Right lobe of liver (tissue), 6 donors: Measurements from ENCODE around the gene SEMA3B. TPM values are rescaled to one million over a fixed set of nuclear protein-coding genes. Genes with fewer than 3 reads are reported as not detected.

Experiments
- ATAC-seq, 4 donors: fragments of 200-7000 bp; cut with Tn5 transposase; one replicate each; pipeline ENCODE4 v1.9.1; 2020; ENCODE audit warnings: mild to moderate bottlenecking in 4 of 4, moderate library complexity in 4 of 4
- DNase-seq, 3 donors: peaks; one replicate each; pipeline ENCODE4 v3.0.0-alpha.2; 2020
- H3K27ac ChIP-seq, 3 donors: fragments of 200-600 bp; one replicate each; pipeline ENCODE4 v1.8.0; 2022
- H3K27me3 ChIP-seq, 2 donors: fragments of 200-600 bp; one replicate each; pipeline ENCODE4 v1.8.0; 2022
- H3K36me3 ChIP-seq, 4 donors: fragments of 200-600 bp; sonication (generic) in 1 of 4; one replicate each; pipeline versions ENCODE4 v1.5.1 to v1.8.0; 2017 to 2022; ENCODE audit warnings: control low read depth in 1 of 4
- H3K4me1 ChIP-seq, 4 donors: fragments of 200-600 bp; sonication (generic) in 1 of 4; one replicate each; pipeline versions ENCODE4 v1.5.1 to v1.8.0; 2017 to 2022; ENCODE audit warnings: control low read depth in 1 of 4
- H3K4me3 ChIP-seq, 3 donors: fragments of 200-600 bp; one replicate each; pipeline ENCODE4 v1.8.0; 2022
- H3K9me3 ChIP-seq, 4 donors: fragments of 200-600 bp; sonication (generic) in 1 of 4; one replicate each; pipeline versions ENCODE4 v1.5.1 to v1.8.0; 2017 to 2022; ENCODE audit warnings: control low read depth in 1 of 4
- POLR2A ChIP-seq: fragments of 450-650 bp; IDR thresholded peaks from one replicate; pipeline ENCODE4 v1.6.1; 2017; ENCODE audit warnings: antibody characterized with exemption, mild to moderate bottlenecking
- WGBS: methylation state at CpG from one replicate; pipeline ENCODE4 v1.1.6; 2018; ENCODE audit warnings: low coverage, low lambda C conversion rate; ENCODE audit not compliant: insufficient coverage; ENCODE audit errors: missing lambda C conversion rate; 5-methylcytosine and 5-hydroxymethylcytosine counted together
- intact Hi-C, 2 donors: fragments of 100-400 bp; cut with DNase I; formaldehyde crosslinking; loops; one replicate each; pipeline versions ENCODE4 v1.11.2 to v1.14.1; 2022
- total RNA-seq, 6 experiments: library from RNA; depleted of rRNA in 2 of 6; stranded (reverse); fragments of >200 nt in 2 of 6; fragmentation: NEBNext Ultra II Directional in 3 of 6; extraction: Animal tissue kit (Norgen Biotek cat#: 25700) in 3 of 6; gene quantifications; one replicate each; pipeline versions ENCODE4 v1.1.0 to v1.2.4, GENCODE V29; 2016 to 2023
- TF ChIP-seq, protein P1 (sequence below), 4 donors: fragments of 200-600 bp in 3 of 4; fragments of 450-650 bp in 1 of 4; IDR thresholded peaks; one replicate each; pipeline versions ENCODE4 v1.5.1 to v1.8.0; 2016 to 2022; ENCODE audit warnings: antibody characterized with exemption in 4 of 4, mild to moderate bottlenecking in 2 of 4
- donor health status: DM: no; HTN: yes; CAD: no.
- donor health status: DM: no; HTN: no; CAD: no.
- donor health status: DM: no; HTN: no; CAD: no.
- donor health status: DM: no; HTN: yes; CAD: no.
- donor health status: DM: no; HTN: yes; CAD: no.

SEMA3B gene
- total RNA-seq, 6 experiments from 2014 or later: 1.7 to 4.5 (median 2.6) TPM

DNA sequence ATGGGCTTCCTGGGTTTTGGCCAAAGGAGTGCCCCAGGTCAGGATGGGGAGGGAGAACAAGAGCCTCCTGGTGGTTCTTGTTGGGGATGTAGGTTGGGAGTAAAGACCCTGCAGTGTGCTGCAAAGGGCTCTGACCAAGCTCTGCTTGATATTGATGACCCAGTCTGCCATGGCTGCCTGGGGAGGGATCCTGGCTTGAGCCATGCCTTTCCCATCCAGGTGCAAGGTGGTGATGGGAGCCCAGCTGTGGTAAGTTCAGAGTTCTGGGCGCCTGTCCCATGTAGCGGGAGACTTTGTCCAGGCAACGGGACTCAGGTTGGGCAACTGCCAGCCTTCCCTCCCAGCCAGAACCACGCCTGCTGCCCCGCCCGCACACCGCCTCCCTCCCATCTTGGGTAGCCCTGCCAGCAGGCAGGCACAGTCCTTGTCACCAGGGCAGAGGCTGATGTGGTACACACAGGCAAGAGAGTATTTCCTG is 30.4 kb upstream of the SEMA3B start:
- peaks cover 0 to 62% (median 28%) of the 10 kb centered on the region in 4 donors for H3K4me1 ChIP-seq
- intact Hi-C loops: no loop called here
- peak overlapping the region; percentile 87 to 94 (median 93) for H3K27ac ChIP-seq
- TF ChIP-seq, protein P1, sequence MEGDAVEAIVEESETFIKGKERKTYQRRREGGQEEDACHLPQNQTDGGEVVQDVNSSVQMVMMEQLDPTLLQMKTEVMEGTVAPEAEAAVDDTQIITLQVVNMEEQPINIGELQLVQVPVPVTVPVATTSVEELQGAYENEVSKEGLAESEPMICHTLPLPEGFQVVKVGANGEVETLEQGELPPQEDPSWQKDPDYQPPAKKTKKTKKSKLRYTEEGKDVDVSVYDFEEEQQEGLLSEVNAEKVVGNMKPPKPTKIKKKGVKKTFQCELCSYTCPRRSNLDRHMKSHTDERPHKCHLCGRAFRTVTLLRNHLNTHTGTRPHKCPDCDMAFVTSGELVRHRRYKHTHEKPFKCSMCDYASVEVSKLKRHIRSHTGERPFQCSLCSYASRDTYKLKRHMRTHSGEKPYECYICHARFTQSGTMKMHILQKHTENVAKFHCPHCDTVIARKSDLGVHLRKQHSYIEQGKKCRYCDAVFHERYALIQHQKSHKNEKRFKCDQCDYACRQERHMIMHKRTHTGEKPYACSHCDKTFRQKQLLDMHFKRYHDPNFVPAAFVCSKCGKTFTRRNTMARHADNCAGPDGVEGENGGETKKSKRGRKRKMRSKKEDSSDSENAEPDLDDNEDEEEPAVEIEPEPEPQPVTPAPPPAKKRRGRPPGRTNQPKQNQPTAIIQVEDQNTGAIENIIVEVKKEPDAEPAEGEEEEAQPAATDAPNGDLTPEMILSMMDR (IDR thresholded peaks at IDR 0.05): no peak
- peak; percentile 5 for TF ChIP-seq POLR2A
- no peaks in the 10 kb centered on the region for H3K9me3 ChIP-seq
- WGBS: 20% methylated on average over 1 of the region's 7 CpGs
- peaks cover 0 to 9% (median 0%) of the 10 kb centered on the region in 4 donors for H3K36me3 ChIP-seq
- H3K27me3 ChIP-seq: no peaks in the 10 kb centered on the region
- ATAC-seq (peak; percentile 55 to 67 (median 60)), DNase-seq (peak; percentile 95 to 99 (median 98))
- peak overlapping the region; percentile 77 to 95 (median 94) for H3K4me3 ChIP-seq

DNA sequence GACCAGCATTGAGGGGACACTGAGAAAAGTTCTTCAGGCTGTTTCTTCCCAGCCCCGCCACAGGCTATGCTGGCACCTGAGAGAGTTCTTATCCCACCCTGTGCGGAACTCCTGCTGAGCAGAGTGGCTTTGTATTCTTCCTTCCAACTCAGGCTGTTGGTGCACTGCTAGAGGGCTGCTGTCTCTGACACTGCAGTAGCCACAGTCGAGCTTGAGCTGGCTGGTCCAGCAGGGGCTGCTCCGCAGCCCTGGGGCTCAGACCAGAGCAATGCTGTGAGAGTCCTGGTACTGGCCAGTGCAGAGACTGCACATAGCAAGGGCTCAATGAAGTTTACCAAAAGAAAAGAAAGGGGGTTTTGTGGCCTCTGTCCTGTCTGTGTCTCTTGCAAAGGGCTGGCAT is 29.3 kb upstream of the SEMA3B start:
- peaks cover 0 to 9% (median 0%) of the 10 kb centered on the region in 4 donors for H3K36me3 ChIP-seq
- ATAC-seq (no peak), DNase-seq (no peak)
- intact Hi-C loops: no loop called here
- 72% methylated on average over 3 of the region's 4 CpGs for WGBS
- peaks cover 0 to 71% (median 28%) of the 10 kb centered on the region in 4 donors for H3K4me1 ChIP-seq
- H3K4me3 ChIP-seq: no peak overlapping the region
- H3K9me3 ChIP-seq: no peaks in the 10 kb centered on the region
- TF ChIP-seq POLR2A: no peak
- TF ChIP-seq, protein P1 (IDR thresholded peaks at IDR 0.05): no peak
- H3K27ac ChIP-seq: peak overlapping the region; percentile 8 to 87 (median 67)
- no peaks in the 10 kb centered on the region for H3K27me3 ChIP-seq

- no peak for ATAC-seq
- H3K36me3 ChIP-seq: peaks cover 0 to 9% (median 0%) of the 10 kb centered on the region in 4 donors
- peaks cover 0 to 82% (median 29%) of the 10 kb centered on the region in 4 donors for H3K4me1 ChIP-seq
- no peaks in the 10 kb centered on the region for H3K27me3 ChIP-seq
- no peak overlapping the region for H3K4me3 ChIP-seq
- 60% methylated on average over 1 of the region's 4 CpGs for WGBS
- DNase-seq: no peak
- TF ChIP-seq, protein P1 (IDR thresholded peaks at IDR 0.05): no peak
- no peaks in the 10 kb centered on the region for H3K9me3 ChIP-seq
- intact Hi-C loops: no loop called here
- peak overlapping the region; percentile 40 to 93 (median 67) for H3K27ac ChIP-seq
Observed at GRCh38 chr3:50241163-50241562, 27.8 kb upstream of the SEMA3B start.

DNA sequence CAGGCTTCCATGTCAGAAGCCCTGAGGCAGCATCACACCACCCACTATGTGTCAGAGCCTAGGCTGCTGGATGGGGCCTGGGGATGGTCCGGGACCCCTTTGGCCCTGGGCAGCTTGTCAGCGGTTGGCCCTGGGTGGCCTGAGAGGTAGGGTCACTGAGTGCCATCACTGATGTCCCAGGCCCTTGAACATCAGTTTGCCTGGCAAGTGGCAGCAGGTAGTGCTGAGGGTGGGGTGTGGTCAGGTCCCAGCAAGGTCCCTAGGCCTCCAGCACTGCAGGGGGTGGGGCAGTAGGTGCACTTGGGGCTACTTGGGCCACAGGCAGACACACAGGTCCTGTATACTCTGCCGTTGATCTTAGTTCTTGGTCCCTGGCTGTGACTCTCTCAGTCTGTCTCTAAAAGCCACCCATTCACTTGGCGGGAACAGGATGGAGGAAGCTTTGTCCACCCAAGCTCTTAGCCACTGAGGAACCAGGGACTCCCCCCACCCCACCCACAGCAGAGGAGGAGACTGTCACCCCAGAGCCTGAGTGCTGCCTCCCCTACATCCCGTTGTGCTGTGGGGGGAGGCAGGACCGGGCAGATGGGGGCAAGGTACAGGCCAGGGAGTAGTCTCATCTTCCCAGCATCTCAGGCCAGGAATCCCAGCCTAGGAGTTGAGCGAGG is 27.1 kb upstream of the SEMA3B start:
- peak overlapping the region; percentile 40 to 93 (median 76) for H3K27ac ChIP-seq
- H3K4me3 ChIP-seq: no peak overlapping the region
- 30% methylated on average over 2 of the region's 7 CpGs for WGBS
- intact Hi-C loops: no loop called here
- no peak for ATAC-seq
- no peaks in the 10 kb centered on the region for H3K27me3 ChIP-seq
- TF ChIP-seq POLR2A: no peak
- TF ChIP-seq, protein P1 (IDR thresholded peaks at IDR 0.05): no peak
- H3K9me3 ChIP-seq: no peaks in the 10 kb centered on the region
- peaks cover 0 to 88% (median 29%) of the 10 kb centered on the region in 4 donors for H3K4me1 ChIP-seq
- peaks cover 0 to 9% (median 0%) of the 10 kb centered on the region in 4 donors for H3K36me3 ChIP-seq
- no peak for DNase-seq
